SH-SY5Y (cell line): ENCODE data around the gene TMEM252.

ENCODE experiments used
- GATA2 ChIP-seq: IDR thresholded peaks from 2 replicates; pipeline ENCODE4 v1.6.1; 2011; ENCODE audit warnings: mild to moderate bottlenecking, low read depth, low read length
- GATA3 ChIP-seq: IDR thresholded peaks from 2 replicates; pipeline ENCODE4 v1.6.1; 2011; ENCODE audit warnings: low read depth, mild to moderate bottlenecking, low read length, moderate library complexity

Gene TMEM252

DNA sequence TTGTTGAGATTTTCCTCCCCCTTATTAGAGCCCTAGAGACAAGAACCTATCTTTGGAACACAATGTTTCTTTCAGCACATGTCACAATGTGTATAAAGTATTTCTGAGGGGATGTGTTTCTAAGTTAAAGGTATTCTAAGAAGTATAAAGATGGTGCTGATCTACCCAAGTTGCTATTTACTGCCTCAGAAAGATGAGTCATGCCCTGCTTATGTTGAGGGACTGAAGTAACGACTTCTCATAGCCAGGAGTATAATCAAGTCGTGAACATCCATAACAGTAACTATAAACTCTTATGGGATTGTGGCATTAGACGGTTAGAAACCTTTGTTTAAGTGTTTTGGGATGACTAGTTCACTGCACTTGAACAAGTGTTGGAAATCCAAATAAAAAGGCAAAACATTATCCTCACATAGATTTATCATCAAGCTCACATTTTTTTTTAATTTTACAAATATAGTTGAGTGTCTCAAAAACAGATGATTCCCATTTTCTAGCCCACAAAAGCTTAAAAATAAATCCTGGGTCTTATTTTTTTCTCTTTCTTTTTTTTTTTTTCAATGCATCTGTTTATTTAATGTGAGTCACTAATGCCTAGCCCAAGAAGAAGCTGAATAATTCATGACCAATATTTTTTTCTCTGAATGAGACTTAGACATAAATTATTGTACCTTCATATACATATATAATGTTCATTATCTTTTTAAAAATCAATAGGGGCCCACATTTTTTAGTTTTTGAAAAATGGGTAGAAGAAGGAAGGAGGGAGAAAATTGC is 12.2 kb upstream of the TMEM252 start:
- TF ChIP-seq GATA3 (no peak), GATA2 (no peak)

DNA sequence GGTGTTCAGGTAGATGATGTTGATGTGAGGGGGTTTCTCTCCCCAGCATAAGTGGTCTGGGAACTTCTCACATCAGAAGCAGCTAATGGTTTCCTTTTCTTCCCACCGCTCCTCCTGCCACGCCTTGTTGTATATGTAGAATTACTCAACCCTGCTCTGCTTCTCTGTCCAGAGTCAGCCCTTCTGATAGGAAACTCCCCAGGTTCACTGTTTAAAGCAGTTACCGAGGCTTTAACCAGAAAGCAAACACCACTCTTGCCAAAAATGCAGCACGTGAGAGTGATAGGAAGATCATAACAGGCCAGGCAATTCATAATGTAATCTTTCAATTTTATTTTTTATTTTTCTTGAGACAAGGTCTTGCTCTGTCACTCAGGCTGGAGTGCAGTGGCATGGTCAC is 10.5 kb upstream of the TMEM252 start:
- TF ChIP-seq GATA3 = no peak
- TF ChIP-seq GATA2 = no peak

DNA sequence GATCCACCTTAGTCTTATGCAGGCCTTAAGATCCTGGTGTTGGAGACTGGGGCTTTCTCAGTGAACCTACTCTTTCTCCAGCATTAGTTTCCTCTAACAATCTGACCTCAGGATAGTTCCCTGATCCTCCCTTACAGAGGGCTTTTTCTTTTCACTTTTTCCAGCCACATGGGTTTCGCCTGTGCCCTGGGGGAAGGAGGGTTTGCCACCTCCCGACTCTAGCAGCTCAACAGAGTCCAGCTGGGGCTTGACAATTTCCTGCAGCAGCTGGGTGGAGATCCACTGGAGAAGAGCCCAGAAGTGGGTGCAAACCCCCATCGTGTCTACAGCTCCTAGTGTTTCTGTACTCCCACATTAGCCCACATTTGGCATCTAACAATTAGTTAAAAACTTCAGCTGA is 7.6 kb upstream of the TMEM252 start:
- TF ChIP-seq GATA2 (no peak), GATA3 (no peak)

DNA sequence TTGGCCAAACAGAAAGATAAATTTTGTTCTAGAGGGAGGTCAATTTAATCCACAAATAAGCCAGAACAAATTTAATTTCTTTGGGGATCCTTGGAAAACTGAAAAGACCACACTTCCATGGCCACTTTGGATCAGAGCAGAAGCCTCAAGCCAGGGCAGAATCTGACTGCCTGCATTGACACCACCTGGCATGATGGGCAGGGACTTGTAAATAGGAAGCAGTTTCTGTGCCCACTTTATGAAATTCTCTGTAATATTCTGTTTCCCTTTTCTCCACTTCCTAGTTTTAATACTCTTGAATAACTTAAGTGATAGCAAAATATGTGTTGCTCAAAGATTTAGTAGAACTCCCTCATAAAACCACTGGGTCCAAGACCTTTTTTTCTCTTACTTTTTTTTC is 6.7 kb upstream of the TMEM252 start:
- no peak for TF ChIP-seq GATA2
- TF ChIP-seq GATA3 = no peak

DNA sequence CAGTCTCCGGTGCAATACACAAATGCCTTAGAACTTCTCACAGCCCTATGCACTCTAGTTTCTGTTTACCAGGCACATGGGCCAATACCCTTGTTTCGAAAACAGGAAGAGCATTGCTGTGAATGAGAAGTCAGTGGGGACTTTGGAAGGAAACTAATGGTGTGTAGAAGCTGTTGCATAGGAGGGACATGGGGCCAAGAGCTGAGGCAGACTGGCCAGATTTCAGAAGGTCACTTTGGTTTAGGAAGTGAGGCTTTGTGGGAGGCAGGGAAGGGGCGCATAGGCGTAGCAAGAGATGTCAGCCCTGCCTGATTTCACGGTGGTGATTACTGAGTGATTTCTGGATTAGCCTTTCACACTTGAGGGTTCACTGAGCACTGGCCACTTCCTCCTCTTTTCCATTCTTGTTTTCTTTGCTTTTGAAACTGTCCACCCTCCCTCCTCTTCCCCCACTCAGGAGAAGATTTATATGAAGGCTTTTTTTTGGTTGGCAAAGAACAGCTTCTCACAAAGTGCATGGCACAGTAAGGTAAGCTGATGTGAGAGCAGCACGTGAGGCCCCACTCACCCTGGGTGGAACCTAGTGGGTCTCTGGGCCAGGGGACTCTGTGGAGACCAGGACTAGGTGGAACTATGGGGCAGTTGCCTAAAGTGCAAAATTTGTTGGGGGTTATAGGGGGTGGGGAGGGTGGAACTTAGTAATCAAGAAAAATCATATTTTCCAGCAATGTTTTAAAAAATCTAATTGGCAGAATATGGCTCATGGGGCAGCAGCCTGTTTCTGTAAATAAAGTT is 6.1 kb upstream of the TMEM252 start:
- TF ChIP-seq GATA2 = no peak
- no peak for TF ChIP-seq GATA3

DNA sequence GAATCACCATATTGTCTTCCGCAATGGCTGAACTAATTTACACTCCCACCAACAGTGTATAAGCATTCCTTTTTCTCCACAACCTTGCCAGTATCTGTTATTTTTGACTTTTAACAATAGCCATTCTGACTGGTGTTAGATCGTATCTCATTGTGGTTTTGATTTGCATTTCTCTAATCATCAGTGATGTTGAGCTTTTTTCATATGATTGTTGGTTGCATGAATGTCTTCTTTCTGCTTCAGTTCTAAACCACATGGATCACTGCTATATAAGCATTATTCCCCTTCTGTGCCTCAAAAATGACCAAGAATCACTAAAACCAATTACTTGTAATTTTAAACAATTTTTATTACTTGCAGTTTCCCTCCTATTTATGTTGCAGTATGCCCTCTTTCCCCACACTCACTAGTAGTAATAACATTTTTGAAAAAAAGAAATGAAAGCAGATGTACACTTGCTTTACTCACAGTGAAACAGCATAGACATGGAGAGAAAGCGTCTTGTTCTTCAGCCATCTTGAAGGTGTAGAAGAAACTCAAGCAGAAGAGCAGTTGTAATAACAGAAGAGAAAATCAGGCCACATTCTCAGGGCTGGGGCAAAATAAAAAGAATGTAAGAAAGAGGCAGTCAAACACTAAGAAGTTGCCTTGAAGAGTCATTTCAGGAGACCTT is 4.5 kb upstream of the TMEM252 start:
- TF ChIP-seq GATA3 (no peak), GATA2 (no peak)

DNA sequence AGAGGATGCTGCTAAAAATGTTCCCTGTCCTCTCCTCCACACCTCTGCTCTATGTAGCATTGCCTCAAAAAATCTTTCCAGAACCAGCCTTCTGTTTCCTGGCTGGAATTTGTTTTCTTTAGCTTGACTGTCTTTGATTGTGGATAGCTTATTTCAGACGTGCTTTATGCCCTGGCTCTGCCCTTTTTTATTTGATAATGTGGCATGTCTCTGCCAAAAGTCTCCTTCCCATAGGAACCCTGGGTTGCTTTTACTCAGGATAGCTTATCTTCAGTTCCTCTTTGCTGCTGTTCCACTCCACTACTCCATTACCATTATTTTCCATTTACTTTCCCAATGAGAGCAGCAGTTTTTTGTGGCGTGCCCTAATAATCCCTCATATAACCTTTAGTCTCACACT is 885 bp upstream of the TMEM252 start:
- TF ChIP-seq GATA3 = no peak
- TF ChIP-seq GATA2 = no peak

DNA sequence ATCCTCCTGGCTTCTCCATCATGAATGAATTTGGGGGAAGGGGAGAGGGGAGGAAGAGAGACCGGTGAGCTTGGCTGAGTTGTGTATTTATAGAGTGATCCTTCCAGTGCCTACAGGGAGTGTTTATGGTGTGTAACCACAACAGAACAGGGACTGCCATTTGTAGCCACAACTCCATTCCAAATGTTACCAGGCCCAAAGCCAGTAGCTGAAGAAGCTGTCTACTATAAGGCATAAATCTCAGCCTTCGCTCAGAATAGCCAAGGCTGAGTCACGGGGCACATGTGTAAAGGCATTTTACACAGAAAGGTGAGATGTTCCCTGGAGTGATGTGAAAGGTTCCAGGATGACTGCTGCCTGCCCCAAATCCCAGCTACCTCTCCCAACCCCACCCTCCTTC is 2.5 kb downstream of the TMEM252 start:
- no peak for TF ChIP-seq GATA3
- TF ChIP-seq GATA2 = no peak

DNA sequence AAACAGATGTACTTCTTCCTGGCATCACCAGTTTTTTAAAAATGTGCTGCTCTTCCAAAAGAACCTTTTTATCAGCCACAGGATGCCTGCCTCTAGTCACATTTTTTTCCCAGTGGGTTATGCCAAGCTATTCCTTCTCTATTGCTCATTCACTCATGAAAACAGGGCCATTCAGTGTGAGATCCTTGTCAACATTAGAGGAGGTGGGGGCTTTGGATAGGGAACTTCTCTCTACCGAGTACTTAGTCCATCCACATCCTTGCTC is 3.1 kb downstream of the TMEM252 start:
- TF ChIP-seq GATA3 (no peak), GATA2 (no peak)

DNA sequence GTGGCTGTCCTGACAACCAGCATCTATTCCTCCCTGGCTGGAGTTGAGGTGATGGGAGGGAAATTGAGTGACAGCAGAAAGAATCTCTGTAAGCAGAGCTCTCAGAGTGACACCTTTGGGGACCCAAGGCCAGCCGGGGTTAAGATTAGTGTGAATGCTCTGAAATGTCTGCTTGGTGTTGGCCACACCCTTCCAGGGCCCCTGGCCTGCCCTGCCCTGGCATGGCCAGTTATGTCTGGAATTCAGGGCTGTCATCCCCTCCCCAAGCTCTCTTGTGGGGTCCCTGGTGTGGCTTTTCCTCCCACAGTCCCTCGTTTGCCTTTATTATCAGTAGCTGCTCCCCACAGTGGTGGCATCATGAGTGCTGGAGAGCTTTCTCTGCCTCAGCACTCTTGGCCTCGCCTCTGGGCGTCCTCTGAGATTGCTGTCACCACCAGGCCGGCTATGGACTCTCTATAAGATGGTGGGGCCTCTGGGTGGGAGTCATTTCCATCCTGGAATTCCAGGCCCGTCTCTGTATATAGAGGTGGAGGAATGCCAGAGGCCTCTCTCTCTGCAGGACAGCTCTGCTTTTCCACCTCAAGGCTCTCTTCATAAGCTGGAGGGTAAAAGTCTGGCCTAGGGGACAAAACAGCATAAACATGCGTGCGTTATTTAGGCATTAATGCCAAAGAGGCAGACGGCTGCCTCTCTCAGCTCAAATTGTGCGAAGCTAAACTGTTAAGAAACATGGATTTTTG is 3.6 kb downstream of the TMEM252 start:
- TF ChIP-seq GATA3 (no peak), GATA2 (no peak)

DNA sequence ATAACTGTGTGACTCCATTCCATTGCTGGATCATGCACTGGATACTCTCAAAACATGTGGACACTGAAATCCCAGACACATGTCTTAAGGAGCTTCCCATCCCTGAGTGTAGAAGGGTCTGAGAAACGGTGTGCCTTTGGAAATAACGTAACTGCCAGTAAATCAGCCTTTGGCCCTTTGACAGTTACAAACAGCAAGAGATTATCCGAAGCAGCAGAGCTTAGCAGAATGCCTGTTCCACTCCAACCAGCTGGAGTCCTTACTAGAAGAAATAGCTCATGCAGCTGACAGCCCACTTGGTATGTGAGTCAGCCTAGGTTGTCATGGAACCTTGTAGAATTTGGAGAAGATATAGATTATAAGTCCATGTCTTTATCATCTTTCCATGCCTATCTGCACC is 7.0 kb downstream of the TMEM252 start:
- TF ChIP-seq GATA3 = no peak
- TF ChIP-seq GATA2 = no peak

DNA sequence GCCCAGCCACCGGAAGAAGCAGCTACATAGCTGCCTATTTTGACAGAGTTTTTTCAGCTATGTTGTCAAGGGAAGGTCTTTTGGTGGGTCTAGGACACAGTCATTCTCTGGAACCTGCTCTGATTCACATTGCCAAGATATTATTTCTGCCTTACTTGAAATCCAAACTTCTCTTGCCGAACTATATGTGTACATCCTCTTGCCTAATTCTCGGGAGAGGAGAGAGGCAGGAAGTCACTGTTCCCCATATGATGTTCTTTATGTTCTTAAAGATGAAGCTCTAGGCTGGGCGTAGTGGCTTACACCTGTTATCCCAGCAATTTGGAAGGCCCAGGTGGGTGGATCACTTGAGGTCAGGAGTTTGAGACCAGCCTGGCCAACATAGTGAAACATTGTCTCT is 8.6 kb downstream of the TMEM252 start:
- TF ChIP-seq GATA3 (no peak), GATA2 (no peak)

DNA sequence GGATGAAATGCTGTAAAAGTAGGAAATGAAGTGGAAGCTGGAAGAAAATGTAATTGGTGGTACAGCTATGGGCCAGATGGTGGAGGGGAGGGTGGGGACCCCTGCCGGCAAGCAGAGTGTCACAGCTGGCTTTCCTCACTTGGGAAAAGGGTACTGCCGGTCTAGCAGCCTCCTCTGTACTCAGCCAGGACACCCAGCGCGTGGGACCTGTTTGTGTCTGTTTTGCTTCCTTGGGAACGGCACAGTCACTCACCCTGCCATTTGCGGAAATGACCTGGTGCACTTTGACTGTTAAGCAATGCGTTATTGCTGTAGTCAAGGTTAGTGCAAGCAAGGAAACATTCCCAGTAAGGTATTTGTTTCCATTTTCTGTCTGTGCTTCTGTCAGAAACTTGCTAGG is 10.1 kb downstream of the TMEM252 start:
- no peak for TF ChIP-seq GATA2
- no peak for TF ChIP-seq GATA3

DNA sequence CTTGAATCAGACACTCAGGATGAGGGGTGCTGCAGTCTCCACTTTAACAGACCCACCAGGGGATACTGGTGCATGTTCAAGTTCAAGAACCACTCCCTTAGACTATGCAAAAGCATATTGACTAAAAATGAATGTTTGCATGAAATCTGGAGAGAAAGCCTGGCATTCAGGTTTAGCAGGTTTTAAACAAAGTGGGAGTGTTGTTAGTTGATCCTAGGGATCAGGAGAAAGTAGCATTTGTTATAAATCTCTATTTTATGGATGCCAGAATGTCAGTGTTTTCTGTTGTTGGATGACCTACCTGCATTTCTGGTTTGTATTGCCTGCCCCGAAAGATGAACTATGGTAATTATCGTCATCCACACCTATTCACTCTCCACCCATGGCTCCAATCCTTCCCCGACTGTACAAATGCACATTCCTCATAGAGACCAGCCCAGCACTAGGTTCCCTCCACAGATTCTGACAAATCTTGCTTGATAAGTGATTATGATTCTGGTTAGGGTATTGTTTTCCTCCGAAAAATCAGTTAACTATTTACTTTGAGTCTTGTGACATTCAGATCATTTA is 17.2 kb downstream of the TMEM252 start:
- TF ChIP-seq GATA2 (no peak), GATA3 (no peak)

DNA sequence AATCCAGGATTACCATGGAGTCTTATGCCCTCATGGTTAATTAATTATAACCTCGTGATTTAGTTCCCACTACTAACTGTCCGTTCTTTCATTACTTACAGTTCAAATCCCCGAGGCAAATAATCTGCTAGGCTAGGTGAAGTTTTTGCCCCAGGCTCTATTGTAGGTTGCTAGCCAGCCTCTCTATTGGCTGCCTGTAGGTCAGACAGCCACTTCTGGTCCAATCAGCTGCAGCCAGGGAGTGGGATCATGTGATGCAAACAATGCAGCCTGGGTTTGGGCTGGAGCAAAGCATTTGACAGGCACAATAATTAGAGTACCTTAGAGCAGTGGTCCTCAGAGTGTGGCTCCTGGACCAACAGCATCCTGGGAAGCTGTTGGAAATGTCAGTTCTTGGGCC is 17.7 kb downstream of the TMEM252 start:
- TF ChIP-seq GATA3 = no peak
- no peak for TF ChIP-seq GATA2
